Liver (tissue), 3 donors: ENCODE results near the gene NDUFA8.

Experiments
- CTCF ChIP-seq: fragments of 150-350 bp; IDR thresholded peaks from 2 replicates; pipeline ENCODE4 v1.5.1; 2017; ENCODE audit warnings: improper control_type of control experiment, low read depth, low read length; ENCODE audit not compliant: missing input control
- EGR1 ChIP-seq, 2 donors: IDR thresholded peaks; 2 replicates each; pipeline ENCODE4 v1.6.1; 2016 to 2018; ENCODE audit warnings: antibody characterized with exemption in 2 of 2, low read depth in 2 of 2
- GABPA ChIP-seq, 2 donors: IDR thresholded peaks in 1 of 2; conservative IDR thresholded peaks in 1 of 2; 2 replicates each; pipeline ENCODE4 v1.6.1; 2016; ENCODE audit warnings: antibody characterized with exemption in 2 of 2, mild to moderate bottlenecking in 1 of 2, moderate library complexity in 1 of 2
- HNF4A ChIP-seq, 2 donors: conservative IDR thresholded peaks; 2 replicates each; pipeline ENCODE4 v1.6.1; 2016; ENCODE audit warnings: antibody characterized with exemption in 2 of 2, mild to moderate bottlenecking in 2 of 2
- HNF4G ChIP-seq: IDR thresholded peaks from 2 replicates; pipeline ENCODE4 v1.6.1; 2016; ENCODE audit warnings: antibody characterized with exemption
- JUND ChIP-seq, 2 donors: IDR thresholded peaks; 2 replicates each; pipeline ENCODE4 v1.6.1; 2016; ENCODE audit warnings: antibody characterized with exemption in 2 of 2
- MAX ChIP-seq: IDR thresholded peaks from 2 replicates; pipeline ENCODE4 v1.6.1; 2016; ENCODE audit warnings: antibody characterized with exemption
- RAD21 ChIP-seq, 2 donors: IDR thresholded peaks; 2 replicates each; pipeline ENCODE4 v1.6.1; 2016; ENCODE audit warnings: antibody characterized with exemption in 2 of 2, mild to moderate bottlenecking in 2 of 2
- REST ChIP-seq: IDR thresholded peaks from 2 replicates; pipeline ENCODE4 v1.6.1; 2016; ENCODE audit warnings: antibody characterized with exemption, mild to moderate bottlenecking
- RXRA ChIP-seq, 2 donors: IDR thresholded peaks; 2 replicates each; pipeline ENCODE4 v1.6.1; 2017 to 2018; ENCODE audit warnings: antibody characterized with exemption in 2 of 2, mild to moderate bottlenecking in 1 of 2
- SP1 ChIP-seq: IDR thresholded peaks from 2 replicates; pipeline ENCODE4 v1.6.1; 2018; ENCODE audit warnings: antibody characterized with exemption, mild to moderate bottlenecking
- TAF1 ChIP-seq: conservative IDR thresholded peaks from 2 replicates; pipeline ENCODE4 v1.6.1; 2016; ENCODE audit warnings: antibody characterized with exemption, mild to moderate bottlenecking
- YY1 ChIP-seq: IDR thresholded peaks from 2 replicates; pipeline ENCODE4 v1.6.1; 2016; ENCODE audit warnings: antibody characterized with exemption, mild to moderate bottlenecking
- ZBTB33 ChIP-seq: IDR thresholded peaks from 2 replicates; pipeline ENCODE4 v1.6.1; 2016; ENCODE audit warnings: antibody characterized with exemption
- donor health status: healthy.
- donor health status: healthy.

GRCh38 chr9:122191584-122191983 lies 32.0 kb upstream of the NDUFA8 start:
- TF ChIP-seq CTCF = no peak
- no peak for TF ChIP-seq REST
- no peak for TF ChIP-seq GABPA (IDR thresholded peaks at IDR 0.05 in 1 of 2, conservative IDR thresholded peaks at IDR 0.05 in 1 of 2)
- TF ChIP-seq YY1 = no peak
- no peak for TF ChIP-seq RXRA (IDR thresholded peaks at IDR 0.05)
- TF ChIP-seq SP1 = no peak
- TF ChIP-seq EGR1 (IDR thresholded peaks at IDR 0.05; ENCODE audit: low read depth in 2 of 2) = no peak
- TF ChIP-seq MAX = no peak
- no peak for TF ChIP-seq JUND (IDR thresholded peaks at IDR 0.05)
- TF ChIP-seq TAF1 = no peak
- no peak for TF ChIP-seq RAD21 (IDR thresholded peaks at IDR 0.05)
- no peak for TF ChIP-seq HNF4G
- no peak for TF ChIP-seq HNF4A (conservative IDR thresholded peaks at IDR 0.05)
- TF ChIP-seq ZBTB33 = no peak
